Kidney epithelial cell (primary cell): ENCODE results near the gene DDC. TPM values are rescaled to one million over a fixed set of nuclear protein-coding genes. Genes with fewer than 3 reads are reported as not detected.
"Not testable (repeated sequence)": the region's sequence is repeated elsewhere in the genome, so short reads cannot be mapped to it uniquely, and the experiment has no call there.

Experiments used
- DNase-seq: peaks from one replicate; pipeline ENCODE4 v3.0.0-alpha.2; 2010; ENCODE audit warnings: low read depth
- H3K27me3 ChIP-seq: 2 replicates; pipeline ENCODE4 v1.6.0; 2011; ENCODE audit warnings: low read length; ENCODE audit not compliant: control insufficient read depth, insufficient read depth
- H3K36me3 ChIP-seq: 2 replicates; pipeline ENCODE4 v1.5.1; 2011; ENCODE audit warnings: low read length; ENCODE audit not compliant: control insufficient read depth, insufficient read depth
- H3K4me3 ChIP-seq: 2 replicates; pipeline ENCODE4 v1.5.1; 2011; ENCODE audit warnings: low read depth, mild to moderate bottlenecking, control low read depth, low read length
- total RNA-seq: library from RNA; depleted of rRNA; stranded (reverse); fragments of >200 nt; gene quantifications from 2 replicates; pipeline ENCODE4 v1.2.3, GENCODE V29; 2015
- TF ChIP-seq, protein P1 (sequence below): IDR thresholded peaks from 2 replicates; pipeline ENCODE4 v1.5.1; 2011; ENCODE audit warnings: mild to moderate bottlenecking, moderate library complexity, low read length, control low read depth, inconsistent platforms; ENCODE audit not compliant: insufficient read depth, poor library complexity, severe bottlenecking

DDC gene
- total RNA-seq, 1 donor from 2014 or later, result not detected

GRCh38 chr7:50554431-50555322 is 10.5 kb downstream of the DDC start:
- TF ChIP-seq, protein P1, sequence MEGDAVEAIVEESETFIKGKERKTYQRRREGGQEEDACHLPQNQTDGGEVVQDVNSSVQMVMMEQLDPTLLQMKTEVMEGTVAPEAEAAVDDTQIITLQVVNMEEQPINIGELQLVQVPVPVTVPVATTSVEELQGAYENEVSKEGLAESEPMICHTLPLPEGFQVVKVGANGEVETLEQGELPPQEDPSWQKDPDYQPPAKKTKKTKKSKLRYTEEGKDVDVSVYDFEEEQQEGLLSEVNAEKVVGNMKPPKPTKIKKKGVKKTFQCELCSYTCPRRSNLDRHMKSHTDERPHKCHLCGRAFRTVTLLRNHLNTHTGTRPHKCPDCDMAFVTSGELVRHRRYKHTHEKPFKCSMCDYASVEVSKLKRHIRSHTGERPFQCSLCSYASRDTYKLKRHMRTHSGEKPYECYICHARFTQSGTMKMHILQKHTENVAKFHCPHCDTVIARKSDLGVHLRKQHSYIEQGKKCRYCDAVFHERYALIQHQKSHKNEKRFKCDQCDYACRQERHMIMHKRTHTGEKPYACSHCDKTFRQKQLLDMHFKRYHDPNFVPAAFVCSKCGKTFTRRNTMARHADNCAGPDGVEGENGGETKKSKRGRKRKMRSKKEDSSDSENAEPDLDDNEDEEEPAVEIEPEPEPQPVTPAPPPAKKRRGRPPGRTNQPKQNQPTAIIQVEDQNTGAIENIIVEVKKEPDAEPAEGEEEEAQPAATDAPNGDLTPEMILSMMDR, result no peak
- no peak overlapping the region for H3K4me3 ChIP-seq
- DNase-seq, result no peak
- no peaks in the 10 kb centered on the region for H3K36me3 ChIP-seq
- H3K27me3 ChIP-seq, result peaks cover 8% of the 10 kb centered on the region

- peaks cover 8% of the 10 kb centered on the region for H3K27me3 ChIP-seq
- H3K36me3 ChIP-seq, result no peaks in the 10 kb centered on the region
- DNase-seq, result no peak
- H3K4me3 ChIP-seq, result no peak overlapping the region
- TF ChIP-seq, protein P1, result no peak
These were observed 11.2 kb downstream of the DDC start for GRCh38 chr7:50553973-50554372.

GRCh38 chr7:50552921-50553320 is 12.3 kb downstream of the DDC start:
- Histone ChIP-seq H3K27me3 (peaks cover 8% of the 10 kb centered on the region), H3K36me3 (no peaks in the 10 kb centered on the region), H3K4me3 (no peak overlapping the region)
- TF ChIP-seq, protein P1, result no peak
- no peak for DNase-seq

GRCh38 chr7:50552139-50552538 is 13.1 kb downstream of the DDC start:
- no peak for DNase-seq
- H3K36me3 ChIP-seq, result no peaks in the 10 kb centered on the region
- H3K27me3 ChIP-seq, result peaks cover 8% of the 10 kb centered on the region
- H3K4me3 ChIP-seq, result no peak overlapping the region
- TF ChIP-seq, protein P1, result no peak

- not testable (repeated sequence) for H3K4me3 ChIP-seq, H3K36me3 ChIP-seq, DNase-seq, H3K27me3 ChIP-seq
These were observed 19.6 kb downstream of the DDC start for GRCh38 chr7:50545613-50546012.

- TF ChIP-seq, protein P1, result no peak
- no peaks in the 10 kb centered on the region for H3K36me3 ChIP-seq
- no peak overlapping the region for H3K4me3 ChIP-seq
- no peak for DNase-seq
- peaks cover 2% of the 10 kb centered on the region for H3K27me3 ChIP-seq
These were observed 20.2 kb downstream of the DDC start for GRCh38 chr7:50544992-50545391.
